Activated CD8-positive, alpha-beta memory T cell treated with anti-CD3 and anti-CD28 coated beads, Interleukin-2, amount 50 U/mL, for 48 hours (primary cell): Measurements from ENCODE around the gene RAD23B.
"Not testable (repeated sequence)": the region's sequence is repeated elsewhere in the genome, so short reads cannot be mapped to it uniquely, and the experiment has no call there.

ENCODE experiments used
- DNase-seq: peaks from one replicate; pipeline ENCODE4 v3.0.0-alpha.2; 2020

RAD23B gene

DNA sequence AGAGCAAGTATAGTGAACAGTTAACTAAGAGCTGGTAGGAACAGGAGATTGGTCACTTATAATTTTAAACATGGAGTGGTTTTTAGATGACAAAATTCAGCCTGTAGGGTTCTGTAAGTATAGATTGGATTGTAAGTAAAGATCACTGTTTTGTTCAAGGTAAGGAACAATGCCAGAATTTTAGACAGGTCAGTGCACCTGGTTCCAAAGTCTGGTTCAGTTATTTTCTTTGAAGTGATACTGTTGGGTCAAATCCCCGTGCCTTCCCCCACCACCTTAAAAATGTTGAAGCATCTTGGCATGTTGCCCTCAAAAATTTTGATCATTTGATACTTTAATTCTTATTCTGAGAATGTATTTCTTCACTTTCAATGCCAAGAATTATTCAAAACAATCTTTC is 12.9 kb downstream of the RAD23B start:
- no peak for DNase-seq

DNA sequence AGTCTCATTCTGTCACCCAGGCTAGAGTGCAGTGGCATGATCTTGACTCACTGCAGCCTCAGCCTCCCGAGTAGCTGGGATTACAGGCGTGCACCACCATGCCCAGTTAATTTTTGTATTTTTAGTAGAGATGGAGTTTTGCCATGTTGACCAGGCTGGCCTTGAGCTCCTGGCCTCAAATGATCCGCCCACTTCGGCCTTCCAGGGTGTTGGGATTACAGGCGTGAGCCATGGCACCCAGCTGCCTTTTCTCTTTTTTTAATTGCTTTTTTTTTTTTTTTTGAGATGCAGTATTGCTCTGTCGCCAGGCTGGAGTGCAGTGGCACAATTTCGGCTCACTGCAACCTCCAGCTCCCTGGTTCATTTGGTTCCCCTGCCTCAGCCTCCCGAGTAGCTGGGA is 13.5 kb downstream of the RAD23B start:
- not testable (repeated sequence) for DNase-seq

DNA sequence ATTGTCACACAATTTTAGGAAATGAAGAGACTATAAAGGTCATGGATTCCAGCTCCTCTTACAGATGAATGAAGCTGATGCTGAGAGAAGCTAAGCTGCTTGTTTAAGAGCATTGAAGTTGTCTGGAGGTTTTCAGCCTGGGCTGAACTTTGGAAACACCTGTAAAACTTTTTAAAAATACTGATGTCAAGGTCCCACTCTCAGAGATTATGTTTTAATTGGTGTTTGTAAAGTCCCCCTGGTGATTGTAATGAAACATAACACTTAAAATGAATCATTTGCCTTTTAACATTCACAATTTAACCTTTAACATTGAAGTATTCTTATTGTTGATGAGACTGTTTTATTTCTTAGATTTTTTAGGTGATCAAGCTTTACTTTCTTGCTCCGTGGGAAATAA is 16.4 kb downstream of the RAD23B start:
- DNase-seq: no peak

DNA sequence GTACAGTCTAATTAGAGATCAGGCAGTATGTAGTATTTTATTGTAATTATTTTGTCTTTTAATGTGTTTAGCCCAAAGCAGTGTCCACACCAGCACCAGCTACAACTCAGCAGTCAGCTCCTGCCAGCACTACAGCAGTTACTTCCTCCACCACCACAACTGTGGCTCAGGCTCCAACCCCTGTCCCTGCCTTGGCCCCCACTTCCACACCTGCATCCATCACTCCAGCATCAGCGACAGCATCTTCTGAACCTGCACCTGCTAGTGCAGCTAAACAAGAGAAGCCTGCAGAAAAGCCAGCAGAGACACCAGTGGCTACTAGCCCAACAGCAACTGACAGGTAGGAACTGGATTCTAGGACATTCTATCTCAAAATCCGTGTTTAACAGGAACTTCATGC is 23.2 kb downstream of the RAD23B start:
- DNase-seq: no peak

DNA sequence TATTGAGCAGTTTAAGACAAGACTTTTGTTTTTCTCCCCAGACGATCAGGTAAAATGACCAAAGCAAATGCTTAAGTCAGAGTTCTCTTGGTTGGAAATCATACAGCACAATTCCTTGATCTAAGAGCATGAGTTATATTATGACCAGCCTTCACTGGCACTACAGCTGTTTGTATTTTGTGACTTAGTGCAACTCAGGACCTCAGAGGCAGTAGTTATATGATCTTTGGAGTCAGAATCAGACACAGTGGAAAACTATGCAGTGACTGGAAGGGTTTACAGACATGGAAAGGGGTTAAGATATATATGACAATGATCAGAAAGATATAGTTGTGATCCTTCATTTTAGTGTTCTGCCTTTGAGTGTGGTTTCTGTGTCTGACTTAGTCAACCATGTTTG is 24.3 kb downstream of the RAD23B start:
- DNase-seq: no peak

DNA sequence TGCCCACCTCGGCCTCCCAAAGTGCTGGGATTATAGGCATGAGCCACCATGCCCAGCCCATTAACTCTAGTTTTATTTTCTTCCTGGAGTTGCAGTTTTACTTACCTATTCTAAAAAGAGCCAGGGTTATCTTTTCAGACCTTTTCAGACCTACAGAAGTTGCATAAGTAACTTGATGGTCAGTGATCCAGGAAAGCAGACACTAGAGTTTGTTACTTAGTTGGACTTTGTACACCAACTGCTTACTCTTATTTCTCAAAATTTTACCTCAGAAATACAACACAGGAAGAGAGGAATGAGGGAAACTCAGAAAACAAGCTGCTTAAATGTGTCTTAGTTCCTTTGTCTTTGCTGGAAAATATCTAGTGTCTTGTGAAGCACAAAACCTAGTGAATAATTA is 25.4 kb downstream of the RAD23B start:
- no peak for DNase-seq

DNA sequence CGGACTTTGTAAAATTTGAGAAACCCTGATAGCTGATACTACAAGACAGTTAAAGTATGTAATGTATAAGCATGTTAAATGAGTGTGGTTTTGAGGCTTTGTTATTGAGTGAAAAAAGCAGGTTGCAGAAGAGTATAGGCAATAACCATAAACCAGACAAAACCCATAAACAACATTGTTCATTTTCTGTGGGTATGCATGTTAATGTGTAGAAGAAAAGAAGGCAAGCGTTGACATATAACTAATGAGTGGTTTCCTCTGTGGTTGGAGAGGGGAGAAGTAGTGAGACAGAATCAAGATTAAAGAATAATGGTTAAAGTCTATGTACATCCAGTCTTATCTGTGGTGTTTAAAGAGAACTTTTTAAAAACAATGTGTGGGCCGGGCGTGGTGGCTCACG is 26.2 kb downstream of the RAD23B start:
- DNase-seq: no peak

DNA sequence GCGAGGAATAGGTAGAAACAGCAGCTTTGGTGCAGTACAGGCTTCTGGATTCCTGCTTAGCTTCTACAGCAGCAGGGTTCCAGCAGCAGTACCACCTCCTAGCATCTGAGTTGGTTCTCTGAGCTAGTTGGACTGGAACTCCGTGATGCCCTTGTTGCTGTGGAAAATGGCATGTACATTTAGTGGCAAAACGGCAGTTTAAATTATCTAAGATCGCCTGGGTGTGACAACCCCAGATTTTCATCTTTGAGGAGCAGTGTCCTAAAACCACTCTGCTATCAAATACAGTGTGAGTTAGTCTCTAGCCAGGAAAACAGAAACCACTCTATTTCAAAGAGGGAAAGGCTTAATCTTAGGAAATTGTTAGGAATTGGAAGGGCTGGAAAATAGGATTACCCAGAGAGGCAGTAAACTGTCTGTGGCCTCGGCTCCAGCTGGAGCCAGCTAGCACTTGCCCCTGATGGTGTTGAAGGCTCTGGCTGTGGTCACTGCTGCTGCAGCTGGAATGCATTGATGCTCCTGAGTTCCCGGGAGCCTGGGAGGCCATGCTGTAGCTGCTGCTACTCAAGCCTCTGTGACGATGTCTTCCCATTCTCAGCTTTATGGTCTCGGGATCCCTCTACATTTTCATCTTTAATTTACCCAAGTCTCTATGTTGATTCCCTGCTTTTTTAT is 29.4 kb downstream of the RAD23B start:
- no peak for DNase-seq

DNA sequence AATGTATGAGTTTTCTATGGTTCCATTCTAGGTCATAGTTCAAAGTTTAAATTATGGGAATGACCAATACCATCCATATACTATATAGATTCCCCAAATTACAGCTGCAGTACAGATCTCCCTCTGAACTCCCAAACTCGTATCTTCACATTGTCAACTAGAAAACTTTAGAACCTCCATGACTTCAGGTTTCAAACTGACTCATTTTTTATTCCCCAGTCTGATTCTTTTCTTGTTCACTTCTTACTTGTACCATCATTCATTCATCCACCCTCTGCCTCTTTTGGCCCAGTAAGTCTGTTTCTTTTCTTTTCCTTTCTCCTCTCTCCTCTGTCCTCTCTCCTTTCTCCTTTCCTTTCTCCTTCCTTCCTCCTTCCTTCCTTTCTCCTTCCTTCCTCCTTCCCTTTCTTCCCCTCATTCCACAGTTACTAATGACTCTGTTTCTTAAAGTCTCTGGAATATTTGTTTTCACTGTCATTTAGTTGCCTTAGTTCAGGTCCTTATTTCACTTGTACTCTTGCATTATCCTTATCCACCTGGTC is 30.5 kb downstream of the RAD23B start:
- DNase-seq: no peak

DNA sequence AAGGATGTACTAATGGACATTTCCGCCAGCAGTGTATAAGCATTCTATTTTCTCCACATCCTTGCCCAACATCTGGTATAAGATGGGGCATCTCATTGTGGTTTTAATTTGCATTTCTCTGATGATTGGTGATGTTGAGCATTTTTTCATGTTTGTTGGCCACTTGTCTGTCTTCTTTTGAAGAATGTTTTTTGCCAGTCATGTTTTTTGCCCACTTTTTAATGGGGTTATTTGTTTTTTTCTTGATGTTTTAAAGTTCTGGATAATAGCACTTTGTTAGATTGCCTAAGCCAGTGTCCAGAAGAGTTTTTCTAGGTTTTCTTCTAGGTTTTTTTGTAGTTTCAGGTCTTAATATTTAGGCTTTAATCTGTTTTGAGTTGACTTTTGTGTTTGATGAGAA is 31.7 kb downstream of the RAD23B start:
- DNase-seq: no peak

DNA sequence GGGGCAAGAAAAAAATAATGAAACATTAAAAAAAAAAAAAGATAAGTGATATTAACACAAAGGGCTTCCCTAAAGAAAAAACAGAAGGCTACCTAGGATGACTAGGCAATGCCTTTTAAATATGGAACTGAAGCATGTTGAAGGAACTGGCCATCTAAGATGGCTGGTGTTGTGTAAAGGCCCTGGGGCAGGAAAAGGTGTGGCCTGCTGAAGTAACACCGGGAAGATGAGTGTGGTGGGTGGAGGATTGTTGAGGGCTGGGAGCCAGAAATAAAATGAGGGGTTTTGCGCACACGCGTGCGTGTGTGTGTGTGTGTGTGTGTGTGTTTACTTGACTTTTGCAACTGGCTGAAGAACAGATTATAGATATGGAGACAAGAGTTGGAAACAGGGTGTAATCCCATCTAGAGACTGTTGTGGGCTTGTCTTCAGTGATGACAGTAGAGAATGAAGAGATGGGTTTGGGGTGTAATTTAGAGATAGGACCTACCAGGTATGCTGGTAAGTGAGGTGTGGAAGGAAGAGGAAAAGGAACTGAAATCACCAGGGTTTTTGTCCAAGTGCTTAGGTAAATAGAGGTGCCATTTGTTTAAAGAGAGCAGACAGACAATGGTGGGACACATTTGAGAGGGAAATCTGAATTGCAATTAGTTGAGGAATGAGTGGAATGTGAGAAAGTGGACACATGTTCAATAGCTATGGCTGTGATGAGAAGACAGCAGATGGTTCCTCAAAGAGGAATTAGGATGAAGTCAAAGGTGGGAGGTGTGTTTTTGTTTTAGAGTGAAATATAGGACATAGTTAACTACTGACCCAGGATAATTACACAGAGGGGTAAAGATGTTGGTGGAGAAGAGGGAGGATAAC is 33.9 kb downstream of the RAD23B start:
- DNase-seq: no peak

DNA sequence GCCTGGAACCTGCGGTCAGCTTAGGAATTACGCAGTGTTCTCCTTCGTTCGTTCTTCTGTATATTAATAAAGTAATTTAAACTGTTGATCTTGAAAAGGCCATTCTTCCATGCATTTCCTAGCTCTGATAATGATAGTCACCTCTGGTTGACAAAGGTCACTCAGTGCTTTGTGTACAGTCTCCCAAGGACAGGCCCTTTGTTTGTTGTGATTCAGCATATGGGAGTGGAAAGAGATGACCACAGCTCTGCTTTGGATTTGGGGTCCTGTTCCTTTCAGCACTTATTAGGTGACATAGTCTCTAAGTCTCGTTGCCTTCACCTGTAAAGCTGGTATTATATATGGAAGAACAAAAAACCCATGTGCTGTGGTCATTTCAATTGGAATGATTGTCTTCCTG is 39.6 kb downstream of the RAD23B start:
- DNase-seq: no peak

DNA sequence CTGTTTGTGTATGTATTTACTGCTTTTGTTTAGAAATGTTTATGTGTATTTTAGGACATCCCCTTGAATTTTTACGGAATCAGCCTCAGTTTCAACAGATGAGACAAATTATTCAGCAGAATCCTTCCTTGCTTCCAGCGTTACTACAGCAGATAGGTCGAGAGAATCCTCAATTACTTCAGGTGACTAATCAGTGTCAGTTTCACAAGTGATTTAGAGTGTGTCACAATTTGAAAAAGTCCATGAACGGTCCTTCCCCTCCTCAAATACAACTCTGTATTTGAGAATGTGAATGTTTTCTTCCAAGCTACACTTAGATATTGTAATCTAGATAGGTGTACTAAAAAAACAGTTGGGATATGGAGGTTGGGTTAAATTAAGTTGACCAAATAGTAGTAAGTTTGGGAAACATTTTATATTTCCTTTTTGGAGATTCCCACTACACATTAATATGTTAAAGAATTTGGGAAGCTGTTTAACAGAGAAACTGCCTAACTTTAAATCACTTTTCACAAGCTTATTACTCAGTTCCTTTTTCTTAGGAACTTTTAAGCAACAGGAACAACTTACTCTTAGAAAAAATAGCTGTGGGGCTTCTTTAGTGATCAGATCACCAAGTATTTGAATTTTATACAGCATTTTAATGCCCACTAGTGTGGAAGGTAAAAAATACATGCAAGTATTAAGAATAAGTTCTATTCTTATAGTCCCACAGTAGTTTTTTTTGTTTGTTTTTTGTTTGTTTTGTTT is 40.9 kb downstream of the RAD23B start:
- DNase-seq: no peak

DNA sequence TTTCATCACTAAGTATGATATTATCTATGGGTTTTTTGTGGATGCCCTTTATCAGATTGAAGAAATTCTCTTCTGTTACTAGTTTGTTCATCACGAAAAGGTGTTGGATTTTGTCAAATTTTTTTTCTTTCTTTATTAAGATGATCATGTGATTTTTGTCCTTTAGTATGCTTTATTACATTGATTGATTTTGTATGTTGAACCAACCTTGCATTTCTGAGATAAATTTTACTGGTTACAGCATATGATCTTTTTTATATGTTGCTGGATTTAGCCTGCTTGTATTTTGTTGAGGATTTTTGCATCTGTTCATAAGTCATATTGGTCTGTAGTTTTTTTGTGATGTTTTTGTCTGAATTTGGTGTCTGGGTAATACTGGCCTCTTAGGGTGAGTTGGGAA is 42.8 kb downstream of the RAD23B start:
- DNase-seq: no peak

DNA sequence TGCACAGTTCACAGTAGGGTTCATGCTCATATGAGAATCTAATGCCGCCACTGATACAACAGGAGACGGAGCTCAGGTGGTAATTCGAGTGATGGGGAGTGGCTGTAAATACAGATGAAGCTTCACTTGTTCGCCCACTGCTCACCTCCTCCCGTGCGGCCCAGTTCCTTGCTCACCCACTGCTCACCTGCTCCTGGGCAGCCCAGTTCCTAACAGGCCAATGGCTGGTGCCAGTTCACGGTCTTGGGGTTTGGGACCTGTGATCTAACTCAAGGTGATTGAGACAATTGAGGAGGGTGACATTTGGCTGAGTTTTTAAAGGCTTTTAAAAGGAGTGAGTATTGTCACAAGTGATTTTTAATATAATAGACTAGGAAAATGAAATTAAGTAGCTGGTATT is 45.4 kb downstream of the RAD23B start:
- no peak for DNase-seq

DNA sequence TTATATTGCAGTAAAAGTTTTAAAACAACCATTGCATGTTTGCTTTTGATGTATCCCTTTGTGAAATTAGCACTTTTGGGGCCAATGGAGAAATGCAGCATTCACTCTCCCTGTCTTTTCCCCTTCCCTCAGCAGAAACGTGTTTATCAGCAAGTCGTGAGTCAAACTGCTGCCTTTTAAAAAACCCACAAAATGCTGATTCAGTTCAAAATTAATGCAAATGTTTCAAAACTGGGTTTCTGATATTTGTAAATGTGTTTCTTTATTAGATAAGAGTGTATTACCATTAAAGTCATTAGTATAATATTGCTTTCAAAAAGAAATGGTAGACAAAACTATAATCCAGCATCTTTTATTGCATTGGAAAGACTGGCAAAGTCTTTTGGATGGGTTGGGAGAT is 47.3 kb downstream of the RAD23B start:
- DNase-seq: no peak

DNA sequence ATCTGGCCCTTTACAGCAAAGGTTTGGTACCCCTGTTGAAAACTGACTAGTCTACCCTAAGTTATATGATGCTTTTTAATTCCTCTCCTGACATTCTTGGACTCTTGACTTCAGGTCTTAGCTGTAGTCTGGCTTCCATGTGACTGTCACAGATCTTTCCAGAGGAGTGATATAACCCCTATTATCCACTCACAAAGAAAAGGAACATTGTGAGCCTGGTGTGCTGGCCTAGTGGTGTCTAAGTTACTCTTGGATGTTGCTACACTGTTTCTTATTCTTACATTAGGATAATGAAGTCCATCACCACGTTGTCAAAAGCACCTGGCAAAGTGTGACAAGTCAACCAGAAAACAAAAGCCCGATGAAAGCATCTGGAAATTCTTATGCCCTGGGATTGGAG is 49.8 kb downstream of the RAD23B start:
- no peak for DNase-seq

DNA sequence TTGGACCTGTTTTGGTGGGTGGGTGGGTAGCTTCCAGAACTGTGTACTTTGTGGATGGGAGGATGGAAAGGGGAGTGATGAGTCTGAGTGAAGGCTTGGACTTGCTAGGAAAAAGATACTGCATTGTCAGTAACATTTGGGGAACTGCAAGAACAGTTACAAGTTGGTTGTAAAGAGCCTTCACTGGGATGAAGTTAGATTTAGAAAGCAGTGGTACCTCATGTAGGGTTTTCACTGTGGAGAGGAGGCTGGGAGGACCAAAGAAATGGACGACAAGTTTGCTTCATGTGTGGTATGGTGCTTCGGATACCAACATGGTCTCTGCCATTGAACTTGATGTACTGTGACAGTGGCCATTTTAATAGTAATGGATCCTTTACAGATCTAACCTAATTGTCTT is 50.3 kb downstream of the RAD23B start:
- DNase-seq: no peak

DNA sequence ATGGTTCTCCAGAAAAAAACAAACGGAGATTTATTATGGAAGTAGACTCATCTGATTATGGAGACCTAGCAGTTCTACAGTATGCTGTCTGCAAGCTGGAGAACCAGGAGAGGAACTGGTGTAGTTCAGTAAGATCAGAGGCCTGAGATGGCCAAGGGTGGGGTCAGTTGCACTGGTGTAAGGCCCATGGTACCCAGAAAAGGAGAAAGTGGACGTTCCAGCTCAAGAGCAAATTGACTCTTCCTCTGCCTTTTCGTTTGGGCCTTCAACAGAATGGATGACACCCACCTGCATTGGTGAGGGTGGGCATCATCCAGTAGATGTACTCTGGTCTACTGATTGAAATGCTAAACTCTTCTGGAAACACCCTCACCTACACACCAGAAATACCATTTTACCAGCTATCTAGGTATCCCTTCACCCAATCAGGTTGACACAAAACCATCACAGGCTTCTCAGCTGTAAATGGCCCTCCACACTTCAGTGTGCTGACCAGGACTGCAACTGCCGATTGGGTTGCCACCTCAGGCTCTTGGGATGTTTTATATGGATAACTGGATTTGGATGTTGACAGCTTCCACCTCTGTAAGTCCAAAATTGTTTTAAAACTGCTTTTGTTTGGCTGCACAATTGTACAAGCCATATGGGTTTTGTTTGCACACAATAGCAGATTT is 51.2 kb downstream of the RAD23B start:
- no peak for DNase-seq

DNA sequence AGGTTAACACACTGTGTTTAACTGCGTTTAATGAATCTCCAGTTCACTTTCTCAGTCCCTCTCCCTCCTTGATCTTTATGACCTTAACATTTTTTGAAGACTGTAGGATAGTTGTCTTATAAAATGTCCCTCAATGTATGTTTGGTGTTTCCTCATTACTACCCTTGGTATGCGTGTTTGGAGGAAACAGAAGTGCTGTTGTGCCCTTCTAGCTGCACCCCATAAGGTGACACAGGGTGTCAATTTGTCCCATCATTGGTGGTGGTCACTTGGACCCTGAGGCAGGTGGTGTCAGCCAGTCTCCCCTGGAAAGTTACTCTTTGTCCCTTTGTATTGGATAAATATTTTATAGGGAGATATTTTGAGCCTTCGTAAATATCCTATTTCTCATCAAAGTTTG is 52.3 kb downstream of the RAD23B start:
- DNase-seq: no peak

DNA sequence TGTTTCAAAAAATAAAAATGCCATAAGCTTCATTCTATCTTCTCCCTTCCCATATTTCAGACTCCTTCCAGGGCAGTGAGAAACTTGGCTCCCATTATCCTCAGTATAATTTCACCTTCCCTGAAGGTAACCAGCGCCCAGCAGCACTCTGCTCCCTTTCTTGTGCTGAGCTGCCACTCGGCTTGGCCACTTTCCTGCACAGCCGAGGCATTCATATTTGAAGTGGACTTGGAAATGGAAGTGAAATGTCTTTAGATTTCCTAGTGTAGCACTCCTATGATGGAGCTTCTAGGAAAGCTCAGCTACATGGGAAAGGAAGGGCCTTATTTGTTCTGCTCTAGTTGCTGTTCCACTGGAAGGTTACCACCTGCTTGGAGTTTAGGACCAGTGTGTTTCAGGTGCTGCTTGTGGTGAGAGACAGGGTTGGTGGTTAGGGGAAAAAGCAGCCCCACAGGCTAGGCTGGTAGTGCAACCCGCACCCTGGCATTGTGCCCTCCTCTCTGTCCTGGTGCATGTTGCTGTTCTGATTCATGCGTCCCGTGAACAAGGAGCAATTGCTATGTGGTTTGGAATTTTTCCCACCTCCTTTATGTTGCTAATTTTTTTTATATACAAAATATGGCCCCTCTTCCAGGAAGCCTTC is 53.8 kb downstream of the RAD23B start:
- no peak for DNase-seq
